Heart right ventricle (tissue), 16 donors: ENCODE data around the gene CRHBP. TPM values are rescaled to one million over a fixed set of nuclear protein-coding genes. Genes with fewer than 3 reads are reported as not detected.
"Not testable (repeated sequence)": the region's sequence is repeated elsewhere in the genome, so short reads cannot be mapped to it uniquely, and the experiment has no call there.

Experiments
- ATAC-seq, 8 donors: fragments of 200-7000 bp; cut with Tn5 transposase; one replicate each; pipeline ENCODE4 v1.9.1; 2020; ENCODE audit warnings: mild to moderate bottlenecking in 8 of 8, moderate library complexity in 8 of 8, moderate number of reproducible peaks in 1 of 8
- DNase-seq, 2 donors: peaks; one replicate each; pipeline ENCODE4 v3.0.0-alpha.2; 2020
- H3K27ac ChIP-seq, 10 donors: fragments of 200-600 bp; sonication (generic) in 2 of 10; one replicate each; pipeline versions ENCODE4 v1.5.0 to v1.8.0; 2020 to 2022; ENCODE audit warnings: mild to moderate bottlenecking in 3 of 10
- H3K27me3 ChIP-seq, 7 donors: fragments of 200-600 bp; one replicate each; pipeline ENCODE4 v1.8.0; 2021 to 2022; ENCODE audit warnings: mild to moderate bottlenecking in 2 of 7
- H3K36me3 ChIP-seq, 9 donors: fragments of 200-600 bp; sonication (generic) in 1 of 9; one replicate each; pipeline versions ENCODE4 v1.5.0 to v1.8.0; 2020 to 2022; ENCODE audit warnings: mild to moderate bottlenecking in 2 of 9
- H3K4me1 ChIP-seq, 9 donors: fragments of 200-600 bp; sonication (generic) in 1 of 9; one replicate each; pipeline versions ENCODE4 v1.5.0 to v1.8.0; 2020 to 2022; ENCODE audit warnings: mild to moderate bottlenecking in 4 of 9
- H3K4me3 ChIP-seq, 10 donors: fragments of 200-600 bp; sonication (generic) in 2 of 10; one replicate each; pipeline versions ENCODE4 v1.5.0 to v1.8.0; 2020 to 2022; ENCODE audit warnings: mild to moderate bottlenecking in 7 of 10, moderate library complexity in 2 of 10
- H3K9me3 ChIP-seq, 11 donors: fragments of 200-600 bp in 10 of 11; sonication (generic) in 2 of 11; one replicate each; pipeline versions ENCODE4 v1.5.0 to v1.8.0; 2013 to 2022; ENCODE audit warnings: mild to moderate bottlenecking in 2 of 11, control low read depth in 1 of 11, moderate library complexity in 1 of 11
- WGBS, 2 donors: extraction: QIAGEN DNeasy Blood & Tissue Kit; methylation state at CpG; one replicate each; pipeline ENCODE4 v1.1.7; 2013; ENCODE audit warnings: inconsistent platforms in 1 of 2; 5-methylcytosine and 5-hydroxymethylcytosine counted together
- intact Hi-C, 10 donors: fragments of 100-400 bp; cut with DNase I; formaldehyde crosslinking; loops; one replicate each; pipeline versions ENCODE4 v1.11.1 to v1.14.2; 2022
- polyA plus RNA-seq, 2 donors: library from polyadenylated mRNA; stranded (reverse); fragments of 200-250 nt; gene quantifications; one replicate each; pipeline ENCODE4 v1.2.3, GENCODE V29; 2013
- total RNA-seq, 10 donors: library from RNA; stranded (reverse); fragmentation: NEBNext Ultra II Directional in 3 of 10; extraction: Animal tissue kit (Norgen Biotek cat#: 25700) in 3 of 10; gene quantifications; one replicate each; pipeline versions ENCODE4 v1.2.1 to v1.2.4, GENCODE V29; 2021 to 2023
- TF ChIP-seq, protein P1 (sequence below), 9 donors: fragments of 200-600 bp; sonication (generic) in 2 of 9; IDR thresholded peaks; one replicate each; pipeline versions ENCODE4 v1.5.0 to v1.8.0; 2021 to 2022; ENCODE audit warnings: antibody characterized with exemption in 9 of 9, mild to moderate bottlenecking in 5 of 9, moderate library complexity in 1 of 9
- donor health status: Arrhythmogenic right ventricular cardiomyopathy.
- donor health status: ischemic (EF 13 %, LVEDD 7.1; RV severe dilation, severe dysfunction).
- donor health status: healthy with polysubstance abuse.
- donor health status: DM: no; HTN: yes; CAD: no.
- donor health status: DM: no; HTN: no; CAD: no.
- donor health status: ischemic (EF 25% LVEDD 6.9; RV normal size, moderate dysfunction).
- donor health status: ischemic (EF 25% LVEDD 5.7; RV mildly dilated, moderate dysfunction).
- donor health status: healthy.
- donor health status: DM: yes; HTN: yes; CAD: no.
- donor health status: Ischemic cardiomyopathy.
- donor health status: ischemic (EF 35%, LVEDD 5.7; RV mildly dilated, moderate dysfunction).
- donor health status: nonischemic (EF 11% LVEDD 7.7; RV severe dilation, severe dysfunction).
- donor health status: DM: yes; HTN: yes; CAD: no.
- donor health status: PGD.
- donor health status: ischemic (EF 29% LVEDD 5.4; RV normal size, mild dysfunction).
- donor health status: nonischemic (EF 23%, LVEDD 6.1; RV moderate dilation, normal function).

CRHBP gene
- total and polyA plus RNA-seq, 12 donors = 0.38 to 4.9 (median 1.9) TPM; not detected in 1

DNA sequence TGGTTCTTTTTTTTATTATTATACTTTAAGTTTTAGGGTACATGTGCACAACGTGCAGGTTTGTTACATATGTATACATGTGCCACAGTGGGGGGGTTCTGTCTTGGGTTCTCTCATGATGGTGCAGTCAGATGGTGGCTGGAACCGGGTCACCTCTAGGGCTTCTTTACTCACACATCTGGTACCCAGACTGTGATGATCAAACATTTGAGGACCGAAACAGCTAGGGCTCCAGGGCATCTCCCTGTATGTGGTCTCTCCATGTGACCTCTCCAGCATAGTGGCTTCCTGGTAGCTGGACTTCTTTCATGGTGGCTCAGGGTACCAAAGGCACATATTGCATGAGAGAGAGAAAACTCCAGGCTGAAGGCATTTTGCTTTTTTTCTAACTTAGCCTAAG is 9.8 kb upstream of the CRHBP start:
- Histone ChIP-seq H3K27me3 (peaks cover 0 to 7% (median 0%) of the 10 kb centered on the region in 7 donors), H3K27ac (no peak overlapping the region), H3K36me3 (no peaks in the 10 kb centered on the region), H3K4me1 (peaks cover 0 to 30% (median 5%) of the 10 kb centered on the region in 9 donors), H3K9me3 (no peaks in the 10 kb centered on the region), H3K4me3 (no peak overlapping the region)
- DNase-seq (no peak), ATAC-seq (no peak)
- intact Hi-C loops = no loop called here
- TF ChIP-seq, protein P1, sequence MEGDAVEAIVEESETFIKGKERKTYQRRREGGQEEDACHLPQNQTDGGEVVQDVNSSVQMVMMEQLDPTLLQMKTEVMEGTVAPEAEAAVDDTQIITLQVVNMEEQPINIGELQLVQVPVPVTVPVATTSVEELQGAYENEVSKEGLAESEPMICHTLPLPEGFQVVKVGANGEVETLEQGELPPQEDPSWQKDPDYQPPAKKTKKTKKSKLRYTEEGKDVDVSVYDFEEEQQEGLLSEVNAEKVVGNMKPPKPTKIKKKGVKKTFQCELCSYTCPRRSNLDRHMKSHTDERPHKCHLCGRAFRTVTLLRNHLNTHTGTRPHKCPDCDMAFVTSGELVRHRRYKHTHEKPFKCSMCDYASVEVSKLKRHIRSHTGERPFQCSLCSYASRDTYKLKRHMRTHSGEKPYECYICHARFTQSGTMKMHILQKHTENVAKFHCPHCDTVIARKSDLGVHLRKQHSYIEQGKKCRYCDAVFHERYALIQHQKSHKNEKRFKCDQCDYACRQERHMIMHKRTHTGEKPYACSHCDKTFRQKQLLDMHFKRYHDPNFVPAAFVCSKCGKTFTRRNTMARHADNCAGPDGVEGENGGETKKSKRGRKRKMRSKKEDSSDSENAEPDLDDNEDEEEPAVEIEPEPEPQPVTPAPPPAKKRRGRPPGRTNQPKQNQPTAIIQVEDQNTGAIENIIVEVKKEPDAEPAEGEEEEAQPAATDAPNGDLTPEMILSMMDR (IDR thresholded peaks at IDR 0.05) = no peak
- WGBS, 2 donors = 90 to 92% methylated on average over 3 of the region's 3 CpGs

DNA sequence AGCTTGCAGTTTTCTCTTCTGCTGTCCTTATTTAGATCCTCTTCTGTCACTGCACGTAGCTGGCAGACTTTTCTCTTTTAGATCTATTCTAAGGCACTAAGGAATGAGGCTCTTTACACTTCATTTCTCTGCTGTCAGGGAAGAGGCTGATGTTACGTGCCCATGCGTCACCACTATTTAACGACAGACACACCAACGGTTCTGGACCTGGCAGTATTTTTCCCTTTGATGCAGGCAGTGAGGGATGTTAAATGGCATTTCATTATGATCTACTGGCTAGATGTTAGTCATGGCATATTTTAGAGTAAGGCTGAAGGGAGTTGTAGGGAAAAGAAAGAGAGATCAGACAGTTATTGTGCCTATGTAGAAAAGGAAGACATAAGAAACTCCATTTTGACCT is 8.2 kb upstream of the CRHBP start:
- TF ChIP-seq, protein P1 (IDR thresholded peaks at IDR 0.05) = no peak
- Histone ChIP-seq H3K27ac (no peak overlapping the region), H3K4me1 (peaks cover 0 to 30% (median 5%) of the 10 kb centered on the region in 9 donors), H3K27me3 (peaks cover 0 to 7% (median 0%) of the 10 kb centered on the region in 7 donors), H3K36me3 (no peaks in the 10 kb centered on the region), H3K4me3 (no peak overlapping the region), H3K9me3 (no peaks in the 10 kb centered on the region)
- WGBS, 2 donors = 50 to 56% methylated on average over 5 of the region's 5 CpGs
- ATAC-seq (no peak), DNase-seq (no peak)
- intact Hi-C loops = no loop called here

DNA sequence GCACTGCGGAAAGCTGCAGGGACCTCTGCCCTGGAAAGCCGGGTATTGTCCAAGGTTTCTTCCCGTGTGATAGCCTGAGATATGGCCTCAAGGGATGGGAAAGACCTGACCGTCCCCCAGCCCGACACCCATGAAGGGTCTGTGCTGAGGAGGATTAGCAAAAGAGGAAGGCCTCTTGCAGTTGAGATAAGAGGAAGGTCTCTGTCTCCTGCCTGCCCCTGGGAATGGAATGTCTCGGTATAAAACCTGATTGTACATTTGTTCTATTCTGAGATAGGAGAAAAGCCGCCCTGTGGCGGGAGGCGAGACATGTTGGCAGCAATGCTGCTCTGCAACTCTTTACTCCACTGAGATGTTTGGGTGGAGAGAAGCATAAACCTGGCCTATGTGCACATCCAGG is 7.6 kb upstream of the CRHBP start:
- intact Hi-C loops, DNase-seq, H3K9me3 ChIP-seq, H3K4me3 ChIP-seq, H3K27me3 ChIP-seq, H3K27ac ChIP-seq, ATAC-seq, H3K36me3 ChIP-seq: not testable (repeated sequence)
- peaks cover 0 to 30% (median 5%) of the 10 kb centered on the region in 9 donors for H3K4me1 ChIP-seq
- 39 to 41% methylated on average over 9 of the region's 9 CpGs for WGBS, 2 donors

DNA sequence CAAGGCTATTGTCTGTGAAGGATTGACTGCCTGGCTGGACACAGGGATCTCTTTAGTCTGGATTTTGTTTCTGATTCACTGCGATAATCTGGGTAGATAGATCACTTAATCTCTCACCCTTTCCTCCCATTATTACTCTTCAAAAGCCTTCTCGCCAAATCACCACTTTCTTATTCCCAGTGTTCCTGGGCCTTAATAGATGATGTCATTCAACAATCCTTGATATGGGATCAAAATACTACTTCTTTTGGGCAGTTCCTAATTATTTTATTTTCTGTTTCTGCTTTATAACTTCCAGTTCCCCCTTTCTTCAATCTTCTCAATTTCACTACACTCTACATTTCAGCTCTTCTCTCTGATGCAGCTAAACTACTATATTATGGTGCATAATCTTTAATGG is 6.8 kb upstream of the CRHBP start:
- peaks cover 0 to 7% (median 0%) of the 10 kb centered on the region in 7 donors for H3K27me3 ChIP-seq
- peak overlapping the region in 1 of 10 donors; percentile 49 for H3K27ac ChIP-seq
- ATAC-seq (no peak), DNase-seq (no peak)
- H3K4me3 ChIP-seq = no peak overlapping the region
- H3K9me3 ChIP-seq = no peaks in the 10 kb centered on the region
- TF ChIP-seq, protein P1 (IDR thresholded peaks at IDR 0.05) = no peak
- intact Hi-C loops = no loop called here
- peaks cover 0 to 30% (median 5%) of the 10 kb centered on the region in 9 donors for H3K4me1 ChIP-seq
- WGBS, 2 donors = 59 to 74% methylated on average over 2 of the region's 2 CpGs
- no peaks in the 10 kb centered on the region for H3K36me3 ChIP-seq

DNA sequence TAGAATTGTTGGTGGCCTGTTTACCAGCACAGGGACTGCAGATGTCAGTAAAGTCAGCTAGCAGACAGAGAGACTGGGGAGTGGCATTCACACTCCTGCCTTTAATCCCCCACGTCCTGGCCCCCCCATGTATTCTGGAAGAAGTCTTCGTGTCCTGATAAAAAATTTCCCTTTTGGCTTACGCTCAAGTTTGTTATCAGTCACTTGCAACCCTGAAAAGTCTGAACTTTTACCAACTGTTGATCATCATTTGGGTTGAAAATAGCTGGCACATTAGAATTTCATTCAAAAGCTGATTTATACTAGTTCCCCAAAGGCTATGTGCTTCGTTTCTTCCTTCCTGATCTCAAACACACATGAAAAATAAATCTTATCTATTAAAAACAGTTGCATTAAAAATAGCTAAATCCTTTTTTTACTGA is 5.8 kb upstream of the CRHBP start:
- 25 to 30% methylated on average over 4 of the region's 4 CpGs for whole genome bisulfite sequencing, 2 donors
- Histone ChIP-seq H3K27me3 (peaks cover 0 to 7% (median 0%) of the 10 kb centered on the region in 7 donors), H3K4me1 (peaks cover 0 to 30% (median 5%) of the 10 kb centered on the region in 9 donors), H3K4me3 (no peak overlapping the region), H3K27ac (peak overlapping the region in 3 of 10 donors; percentile 17 to 49 (median 49)), H3K9me3 (no peaks in the 10 kb centered on the region), H3K36me3 (no peaks in the 10 kb centered on the region)
- DNase-seq (peak in 1 of 2 donors; percentile 32), ATAC-seq (peak in 4 of 8 donors; percentile 46 to 83 (median 63))
- TF ChIP-seq, protein P1 (IDR thresholded peaks at IDR 0.05) = no peak
- intact Hi-C loops = no loop called here
